Esophagus muscularis mucosa (tissue), 4 donors: Measurements from ENCODE around the gene TRERF1. TPM values are rescaled to one million over a fixed set of nuclear protein-coding genes. Genes with fewer than 3 reads are reported as not detected.

Experiments used
- DNase-seq: peaks from one replicate; pipeline ENCODE4 v3.0.0-alpha.2; 2017; ENCODE audit errors: extremely low spot score
- H3K27ac ChIP-seq, 4 donors: fragments of 200-600 bp; sonication (generic); replicated peaks in 1 of 4; 1 replicate in 3 of 4; 2 replicates in 1 of 4; pipeline ENCODE4 v1.5.1; 2016 to 2019; ENCODE audit warnings: mild to moderate bottlenecking in 1 of 4
- H3K27me3 ChIP-seq, 4 donors: fragments of 200-600 bp; sonication (generic); one replicate each; pipeline versions ENCODE4 v1.5.1 to v1.6.0; 2016 to 2019
- H3K36me3 ChIP-seq, 4 donors: fragments of 200-600 bp; sonication (generic); one replicate each; pipeline ENCODE4 v1.5.1; 2016 to 2019
- H3K4me1 ChIP-seq, 4 donors: fragments of 200-600 bp; sonication (generic); one replicate each; pipeline ENCODE4 v1.5.1; 2016 to 2019
- H3K4me3 ChIP-seq, 4 donors: fragments of 200-600 bp; sonication (generic); 1 replicate in 2 of 4; 2 replicates in 2 of 4; pipeline ENCODE4 v1.5.1; 2016 to 2019; ENCODE audit warnings: mild to moderate bottlenecking in 4 of 4, moderate library complexity in 1 of 4
- H3K9me3 ChIP-seq, 4 donors: fragments of 200-600 bp; sonication (generic); 1 replicate in 3 of 4; 2 replicates in 1 of 4; pipeline ENCODE4 v1.5.1; 2016 to 2019
- EP300 ChIP-seq: sonication (generic); formaldehyde crosslinking; IDR thresholded peaks from one replicate; pipeline ENCODE4 v1.6.1; 2017; ENCODE audit warnings: antibody characterized with exemption
- POLR2A ChIP-seq: fragments of 450-650 bp; IDR thresholded peaks from one replicate; pipeline ENCODE4 v1.6.1; 2017; ENCODE audit warnings: antibody characterized with exemption, moderate library complexity, mild to moderate bottlenecking, low read depth
- POLR2AphosphoS5 ChIP-seq, 2 donors: sonication (generic); formaldehyde crosslinking; IDR thresholded peaks; one replicate each; pipeline ENCODE4 v1.6.1; 2017; ENCODE audit warnings: antibody characterized with exemption in 2 of 2
- WGBS: methylation state at CpG from one replicate; pipeline ENCODE4 v1.1.5; 2018; 5-methylcytosine and 5-hydroxymethylcytosine counted together
- intact Hi-C: fragments of 100-400 bp; cut with DNase I; formaldehyde crosslinking; loops from one replicate; pipeline ENCODE4 v1.15.1; 2023
- total RNA-seq, 4 donors: library from RNA; depleted of rRNA; stranded (reverse); fragments of >200 nt; gene quantifications; one replicate each; pipeline versions ENCODE4 v1.1.0 to v1.2.1, GENCODE V29; 2016
- TF ChIP-seq, protein P1 (sequence below), 3 experiments: fragments of 200-600 bp in 2 of 3; fragments of 450-650 bp in 1 of 3; sonication (generic) in 2 of 3; IDR thresholded peaks; one replicate each; pipeline ENCODE4 v1.5.1; 2017 to 2019; ENCODE audit warnings: antibody characterized with exemption in 3 of 3, mild to moderate bottlenecking in 2 of 3, moderate library complexity in 1 of 3

TRERF1 gene
- total RNA-seq, 4 donors from 2014 or later: 4.6 to 8.6 (median 6.4) TPM

- Histone ChIP-seq H3K36me3 (no peaks in the 10 kb centered on the region), H3K27me3 (no peaks in the 10 kb centered on the region), H3K27ac (no peak overlapping the region), H3K4me3 (no peak overlapping the region), H3K9me3 (no peaks in the 10 kb centered on the region), H3K4me1 (peaks cover 0 to 10% (median 4%) of the 10 kb centered on the region in 4 donors)
- intact Hi-C loops: no loop called here
- TF ChIP-seq EP300: no peak
- TF ChIP-seq POLR2AphosphoS5 (IDR thresholded peaks at IDR 0.05): no peak
- TF ChIP-seq, protein P1, sequence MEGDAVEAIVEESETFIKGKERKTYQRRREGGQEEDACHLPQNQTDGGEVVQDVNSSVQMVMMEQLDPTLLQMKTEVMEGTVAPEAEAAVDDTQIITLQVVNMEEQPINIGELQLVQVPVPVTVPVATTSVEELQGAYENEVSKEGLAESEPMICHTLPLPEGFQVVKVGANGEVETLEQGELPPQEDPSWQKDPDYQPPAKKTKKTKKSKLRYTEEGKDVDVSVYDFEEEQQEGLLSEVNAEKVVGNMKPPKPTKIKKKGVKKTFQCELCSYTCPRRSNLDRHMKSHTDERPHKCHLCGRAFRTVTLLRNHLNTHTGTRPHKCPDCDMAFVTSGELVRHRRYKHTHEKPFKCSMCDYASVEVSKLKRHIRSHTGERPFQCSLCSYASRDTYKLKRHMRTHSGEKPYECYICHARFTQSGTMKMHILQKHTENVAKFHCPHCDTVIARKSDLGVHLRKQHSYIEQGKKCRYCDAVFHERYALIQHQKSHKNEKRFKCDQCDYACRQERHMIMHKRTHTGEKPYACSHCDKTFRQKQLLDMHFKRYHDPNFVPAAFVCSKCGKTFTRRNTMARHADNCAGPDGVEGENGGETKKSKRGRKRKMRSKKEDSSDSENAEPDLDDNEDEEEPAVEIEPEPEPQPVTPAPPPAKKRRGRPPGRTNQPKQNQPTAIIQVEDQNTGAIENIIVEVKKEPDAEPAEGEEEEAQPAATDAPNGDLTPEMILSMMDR (IDR thresholded peaks at IDR 0.05): no peak
- TF ChIP-seq POLR2A: no peak
- WGBS: 91% methylated on average over 5 of the region's 5 CpGs
- DNase-seq: no peak
Observed at GRCh38 chr6:42320762-42321161, 131.0 kb downstream of the TRERF1 start.

GRCh38 chr6:42318480-42318879 is 133.2 kb downstream of the TRERF1 start:
- Histone ChIP-seq H3K4me3 (no peak overlapping the region), H3K27me3 (no peaks in the 10 kb centered on the region), H3K36me3 (no peaks in the 10 kb centered on the region), H3K9me3 (no peaks in the 10 kb centered on the region), H3K27ac (no peak overlapping the region), H3K4me1 (peaks cover 8 to 19% (median 12%) of the 10 kb centered on the region in 4 donors)
- TF ChIP-seq, protein P1 (IDR thresholded peaks at IDR 0.05): no peak
- TF ChIP-seq EP300: no peak
- no peak for TF ChIP-seq POLR2A
- no peak for TF ChIP-seq POLR2AphosphoS5 (IDR thresholded peaks at IDR 0.05)
- WGBS: 92% methylated on average over 2 of the region's 2 CpGs
- intact Hi-C loops: no loop called here
- no peak for DNase-seq

- Histone ChIP-seq H3K4me3 (no peak overlapping the region), H3K9me3 (no peaks in the 10 kb centered on the region), H3K27me3 (no peaks in the 10 kb centered on the region), H3K4me1 (peaks cover 10 to 24% (median 18%) of the 10 kb centered on the region in 4 donors), H3K36me3 (peaks cover 0 to 4% (median 0%) of the 10 kb centered on the region in 4 donors), H3K27ac (no peak overlapping the region)
- no peak for TF ChIP-seq POLR2AphosphoS5 (IDR thresholded peaks at IDR 0.05)
- TF ChIP-seq, protein P1 (IDR thresholded peaks at IDR 0.05): no peak
- TF ChIP-seq POLR2A: no peak
- no peak for TF ChIP-seq EP300
- 90% methylated on average over 2 of the region's 2 CpGs for WGBS
- intact Hi-C loops: no loop called here
- no peak for DNase-seq
Observed at GRCh38 chr6:42316981-42317380, 134.7 kb downstream of the TRERF1 start.

DNA sequence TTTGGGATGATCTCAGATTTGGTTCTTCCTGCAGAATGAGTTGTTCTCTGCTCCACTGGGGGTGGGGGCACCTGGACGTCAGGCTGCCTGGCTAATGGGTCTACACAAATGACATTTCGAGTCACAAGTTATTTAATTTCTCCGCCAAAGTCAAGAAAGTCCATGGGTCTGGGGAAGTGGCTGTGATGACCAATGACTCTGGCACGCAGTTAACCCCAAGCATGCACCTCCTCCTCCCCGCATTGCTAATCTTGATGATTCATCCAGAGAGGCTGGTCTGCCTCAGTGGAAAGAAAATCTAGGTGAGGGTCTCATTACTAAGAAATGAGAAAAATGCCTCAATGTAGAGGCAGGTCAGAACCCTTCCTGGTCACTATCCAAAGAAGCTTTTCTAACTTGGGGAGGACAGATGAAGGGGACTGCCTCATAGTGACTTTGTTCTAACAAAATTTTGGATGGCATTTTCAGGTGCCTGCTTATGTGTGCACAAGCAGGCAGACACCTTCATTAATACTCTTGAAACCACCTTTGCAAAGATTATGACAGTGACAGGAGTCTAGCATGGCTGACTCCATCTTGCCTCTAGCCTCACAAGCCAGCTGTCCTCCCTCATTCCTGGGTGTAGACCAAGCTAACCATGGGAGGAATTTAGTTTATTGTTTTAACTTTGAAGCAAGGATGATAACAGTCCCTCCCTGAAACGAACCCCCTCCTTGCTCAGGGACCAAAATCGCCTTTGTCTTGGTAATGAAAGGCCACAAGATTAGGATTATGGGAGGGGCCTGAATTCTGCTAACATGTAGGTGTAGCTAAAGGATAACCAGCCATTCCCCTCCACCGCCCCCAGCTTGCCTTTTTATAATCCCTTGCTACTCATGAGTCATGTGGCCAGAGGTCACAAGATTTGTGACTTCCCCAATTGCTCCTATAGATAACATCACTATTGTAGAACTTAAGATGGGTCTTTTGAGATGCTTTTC is 135.4 kb downstream of the TRERF1 start:
- Histone ChIP-seq H3K4me3 (no peak overlapping the region), H3K27me3 (no peaks in the 10 kb centered on the region), H3K27ac (no peak overlapping the region), H3K9me3 (no peaks in the 10 kb centered on the region), H3K4me1 (peaks cover 10 to 24% (median 18%) of the 10 kb centered on the region in 4 donors), H3K36me3 (peaks cover 0 to 4% (median 0%) of the 10 kb centered on the region in 4 donors)
- TF ChIP-seq POLR2AphosphoS5 (IDR thresholded peaks at IDR 0.05): no peak
- no peak for DNase-seq
- intact Hi-C loops: no loop called here
- 74% methylated on average over 8 of the region's 8 CpGs for WGBS

DNA sequence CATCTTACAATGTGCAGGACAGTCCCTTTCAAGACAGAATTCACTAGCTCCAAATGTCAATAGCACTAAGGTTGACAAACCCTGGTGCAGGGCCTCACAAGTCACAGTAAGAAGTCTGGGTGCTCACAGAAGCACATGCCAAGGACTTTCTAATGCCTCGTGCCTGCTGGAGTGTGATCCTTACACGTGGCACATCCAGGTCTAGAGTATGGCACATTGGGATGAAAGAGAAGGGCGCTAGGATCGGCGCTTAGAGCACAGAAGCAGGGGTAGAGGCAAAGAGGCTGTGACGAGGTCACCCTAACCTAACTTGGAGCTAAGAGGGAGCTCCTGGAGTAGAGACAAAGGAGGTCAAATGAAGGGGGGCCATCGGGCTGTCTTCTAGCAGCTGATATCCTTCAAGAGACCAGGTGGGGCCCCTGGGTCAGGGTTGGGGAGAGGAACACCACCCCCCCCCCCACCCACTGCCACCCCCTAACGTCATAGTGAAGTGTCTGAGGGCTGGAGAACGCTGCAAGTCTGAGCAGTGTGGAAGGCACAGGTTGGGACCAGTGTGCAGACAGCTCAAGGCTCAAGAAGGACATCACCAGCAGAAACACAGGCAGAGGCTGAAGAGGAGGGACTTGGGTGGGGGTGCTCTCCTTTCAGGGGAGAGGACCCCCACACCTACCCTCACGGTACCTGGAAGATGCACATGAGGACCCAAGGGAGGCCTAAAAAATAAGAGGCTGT is 136.3 kb downstream of the TRERF1 start:
- Histone ChIP-seq H3K27ac (peak overlapping the region in 1 of 4 donors; percentile 13), H3K9me3 (no peaks in the 10 kb centered on the region), H3K27me3 (no peaks in the 10 kb centered on the region), H3K4me3 (no peak overlapping the region), H3K4me1 (peaks cover 10 to 24% (median 18%) of the 10 kb centered on the region in 4 donors), H3K36me3 (peaks cover 0 to 4% (median 0%) of the 10 kb centered on the region in 4 donors)
- 92% methylated on average over 10 of the region's 10 CpGs for WGBS
- TF ChIP-seq, protein P1 (IDR thresholded peaks at IDR 0.05): no peak
- TF ChIP-seq POLR2A (no peak), POLR2AphosphoS5 (IDR thresholded peaks at IDR 0.05) (no peak), EP300 (no peak)
- DNase-seq: no peak
- intact Hi-C loops: no loop called here
